Measurements from ENCODE around the gene TBC1D22A.

DNA sequence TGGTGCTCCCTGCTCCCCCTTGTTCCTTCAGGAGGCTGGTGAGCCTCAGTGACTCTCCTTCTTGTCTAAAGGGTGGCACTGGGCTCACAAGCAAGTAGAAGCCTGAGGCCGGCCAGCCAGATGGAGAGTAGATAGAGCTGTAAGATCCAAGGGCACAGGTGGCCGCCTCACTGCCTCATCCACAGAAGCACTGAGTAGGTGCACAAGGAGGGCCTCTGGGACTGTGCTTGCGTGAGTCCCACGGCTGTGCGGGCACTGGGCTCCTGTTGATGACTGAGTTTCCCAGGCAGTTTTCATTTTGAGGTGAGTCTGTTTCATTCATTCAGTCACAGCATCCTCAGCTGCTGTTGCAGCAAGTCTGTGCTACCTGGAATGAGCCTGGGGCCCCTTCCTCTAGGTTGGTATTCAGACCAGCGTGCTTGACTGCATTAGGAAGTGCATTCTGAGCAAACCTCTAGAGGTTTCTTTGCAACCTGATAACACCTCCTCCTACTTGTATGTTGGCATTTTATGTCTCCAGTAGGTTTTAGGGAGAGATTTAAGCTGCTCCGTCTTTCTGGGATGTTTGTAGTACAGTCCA, 184.0 kb downstream of the TBC1D22A start:
- TF ChIP-seq, protein P1, sequence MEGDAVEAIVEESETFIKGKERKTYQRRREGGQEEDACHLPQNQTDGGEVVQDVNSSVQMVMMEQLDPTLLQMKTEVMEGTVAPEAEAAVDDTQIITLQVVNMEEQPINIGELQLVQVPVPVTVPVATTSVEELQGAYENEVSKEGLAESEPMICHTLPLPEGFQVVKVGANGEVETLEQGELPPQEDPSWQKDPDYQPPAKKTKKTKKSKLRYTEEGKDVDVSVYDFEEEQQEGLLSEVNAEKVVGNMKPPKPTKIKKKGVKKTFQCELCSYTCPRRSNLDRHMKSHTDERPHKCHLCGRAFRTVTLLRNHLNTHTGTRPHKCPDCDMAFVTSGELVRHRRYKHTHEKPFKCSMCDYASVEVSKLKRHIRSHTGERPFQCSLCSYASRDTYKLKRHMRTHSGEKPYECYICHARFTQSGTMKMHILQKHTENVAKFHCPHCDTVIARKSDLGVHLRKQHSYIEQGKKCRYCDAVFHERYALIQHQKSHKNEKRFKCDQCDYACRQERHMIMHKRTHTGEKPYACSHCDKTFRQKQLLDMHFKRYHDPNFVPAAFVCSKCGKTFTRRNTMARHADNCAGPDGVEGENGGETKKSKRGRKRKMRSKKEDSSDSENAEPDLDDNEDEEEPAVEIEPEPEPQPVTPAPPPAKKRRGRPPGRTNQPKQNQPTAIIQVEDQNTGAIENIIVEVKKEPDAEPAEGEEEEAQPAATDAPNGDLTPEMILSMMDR (IDR thresholded peaks at IDR 0.05; ENCODE audit: insufficient read depth, low read depth, low read length), result no peak
- TF ChIP-seq EZH2 (IDR thresholded peaks at IDR 0.05; ENCODE audit: insufficient read depth, low read length), result no peak

Measured in astrocyte (in vitro differentiated cells and primary cell).